Smooth muscle cell (in vitro differentiated cells): ENCODE results near the gene GZMA. TPM values are rescaled to one million over a fixed set of nuclear protein-coding genes. Genes with fewer than 3 reads are reported as not detected.
"Not testable (repeated sequence)": the region's sequence is repeated elsewhere in the genome, so short reads cannot be mapped to it uniquely, and the experiment has no call there.

Experiments used
- DNase-seq: peaks from one replicate; lab custom pipeline; 2025; ENCODE audit not compliant: unreplicated experiment; lab: John Stamatoyannopoulos, UW
- H2AFZ ChIP-seq: fragments of 200-600 bp; sonication (generic); 2 replicates; pipeline ENCODE4 v1.6.0; 2016; ENCODE audit warnings: antibody characterized with exemption, low read depth, mild to moderate bottlenecking
- H3F3A ChIP-seq: fragments of 200-600 bp; sonication (generic); 2 replicates; pipeline ENCODE4 v1.6.0; 2017; ENCODE audit warnings: antibody characterized with exemption, low read depth
- H3K27ac ChIP-seq: fragments of 200-600 bp; sonication (generic); 2 replicates; pipeline ENCODE4 v1.5.1; 2016; ENCODE audit warnings: low read depth, mild to moderate bottlenecking
- H3K27me3 ChIP-seq: fragments of 200-600 bp; sonication (generic); 2 replicates; pipeline ENCODE4 v1.6.1; 2016; ENCODE audit warnings: low read depth, mild to moderate bottlenecking
- H3K36me3 ChIP-seq: fragments of 200-600 bp; sonication (generic); 2 replicates; pipeline ENCODE4 v1.5.1; 2016; ENCODE audit warnings: low read depth
- H3K4me1 ChIP-seq: fragments of 200-600 bp; sonication (generic); 2 replicates; pipeline ENCODE4 v1.5.1; 2016; ENCODE audit warnings: low read depth
- H3K4me2 ChIP-seq: fragments of 200-600 bp; sonication (generic); 2 replicates; pipeline ENCODE4 v1.6.0; 2016; ENCODE audit warnings: mild to moderate bottlenecking
- H3K4me3 ChIP-seq: fragments of 200-600 bp; sonication (generic); 2 replicates; pipeline ENCODE4 v1.5.1; 2016; ENCODE audit warnings: mild to moderate bottlenecking
- H3K79me2 ChIP-seq: fragments of 200-600 bp; sonication (generic); 2 replicates; pipeline ENCODE4 v1.6.0; 2016; ENCODE audit warnings: low read depth, mild to moderate bottlenecking
- H3K9ac ChIP-seq: fragments of 200-600 bp; sonication (generic); 2 replicates; pipeline ENCODE4 v1.6.0; 2016; ENCODE audit warnings: low read depth
- H3K9me3 ChIP-seq: fragments of 200-600 bp; sonication (generic); replicated peaks from 2 replicates; pipeline ENCODE4 v1.5.1; 2016; ENCODE audit warnings: low read depth
- H4K20me1 ChIP-seq: fragments of 200-600 bp; sonication (generic); 2 replicates; pipeline ENCODE4 v1.6.0; 2016; ENCODE audit warnings: low read depth
- WGBS: methylation state at CpG from one replicate; pipeline ENCODE4 v1.1.7; 2016; ENCODE audit warnings: low lambda C conversion rate; 5-methylcytosine and 5-hydroxymethylcytosine counted together
- polyA plus RNA-seq: library from polyadenylated mRNA; unstranded; fragments of >200 nt; fragmentation: Nextera tagmentation; extraction: Ambion mirVana; gene quantifications from 2 replicates; pipeline ENCODE4 v1.2.1, GENCODE V29; 2016
- total RNA-seq: library from RNA; depleted of rRNA; stranded (reverse); fragments of >200 nt; gene quantifications from 2 replicates; pipeline ENCODE4 v1.2.3, GENCODE V29; 2014
- TF ChIP-seq, protein P1 (sequence below): fragments of 200-600 bp; sonication (generic); IDR thresholded peaks from 2 replicates; pipeline ENCODE4 v1.5.1; 2017; ENCODE audit warnings: borderline replicate concordance, mild to moderate bottlenecking, antibody characterized with exemption; ENCODE audit not compliant: insufficient read depth, poor library complexity, severe bottlenecking

The GZMA gene
- total and polyA plus RNA-seq, 2 experiments from 2014 or later = 0.42 TPM; not detected in 1

DNA sequence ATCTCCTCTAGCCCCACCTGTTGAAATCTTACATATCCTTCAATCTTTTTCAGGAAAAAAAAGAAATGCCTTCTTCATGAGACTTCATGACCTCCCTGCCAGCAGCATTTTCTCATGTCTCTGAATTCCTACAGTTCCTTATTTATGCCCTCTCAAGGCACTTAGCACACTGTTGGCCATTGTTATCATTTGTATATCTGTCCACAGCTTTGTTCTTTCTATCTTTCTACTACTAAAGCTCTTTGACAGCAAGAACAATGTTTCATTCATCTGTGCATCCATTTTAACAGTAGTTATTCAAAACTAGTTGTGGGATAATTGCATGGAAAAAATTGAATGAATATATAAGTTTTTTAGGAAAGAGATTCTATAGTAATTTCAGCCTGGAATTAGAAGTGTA lies 20.9 kb upstream of the GZMA start:
- no peaks in the 10 kb centered on the region for H4K20me1 ChIP-seq
- no peaks in the 10 kb centered on the region for H3K9me3 ChIP-seq
- no peak overlapping the region for H3K4me3 ChIP-seq
- no peak overlapping the region for H3K9ac ChIP-seq
- H3K27me3 ChIP-seq = no peaks in the 10 kb centered on the region
- H3K27ac ChIP-seq = no peak overlapping the region
- no peaks in the 10 kb centered on the region for H3K36me3 ChIP-seq
- no peaks in the 10 kb centered on the region for H3K79me2 ChIP-seq
- no peaks in the 10 kb centered on the region for H3K4me1 ChIP-seq
- no peak for DNase-seq
- H3K4me2 ChIP-seq = no peak overlapping the region
- TF ChIP-seq, protein P1, sequence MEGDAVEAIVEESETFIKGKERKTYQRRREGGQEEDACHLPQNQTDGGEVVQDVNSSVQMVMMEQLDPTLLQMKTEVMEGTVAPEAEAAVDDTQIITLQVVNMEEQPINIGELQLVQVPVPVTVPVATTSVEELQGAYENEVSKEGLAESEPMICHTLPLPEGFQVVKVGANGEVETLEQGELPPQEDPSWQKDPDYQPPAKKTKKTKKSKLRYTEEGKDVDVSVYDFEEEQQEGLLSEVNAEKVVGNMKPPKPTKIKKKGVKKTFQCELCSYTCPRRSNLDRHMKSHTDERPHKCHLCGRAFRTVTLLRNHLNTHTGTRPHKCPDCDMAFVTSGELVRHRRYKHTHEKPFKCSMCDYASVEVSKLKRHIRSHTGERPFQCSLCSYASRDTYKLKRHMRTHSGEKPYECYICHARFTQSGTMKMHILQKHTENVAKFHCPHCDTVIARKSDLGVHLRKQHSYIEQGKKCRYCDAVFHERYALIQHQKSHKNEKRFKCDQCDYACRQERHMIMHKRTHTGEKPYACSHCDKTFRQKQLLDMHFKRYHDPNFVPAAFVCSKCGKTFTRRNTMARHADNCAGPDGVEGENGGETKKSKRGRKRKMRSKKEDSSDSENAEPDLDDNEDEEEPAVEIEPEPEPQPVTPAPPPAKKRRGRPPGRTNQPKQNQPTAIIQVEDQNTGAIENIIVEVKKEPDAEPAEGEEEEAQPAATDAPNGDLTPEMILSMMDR = no peak
- H2AFZ ChIP-seq = no peak overlapping the region
- no peaks in the 10 kb centered on the region for H3F3A ChIP-seq

GRCh38 chr5:55089301-55089700 lies 13.1 kb upstream of the GZMA start:
- not testable (repeated sequence) for H2AFZ ChIP-seq, H3K9me3 ChIP-seq, H3K79me2 ChIP-seq, H3K9ac ChIP-seq, H3K4me3 ChIP-seq, H4K20me1 ChIP-seq, H3K36me3 ChIP-seq, DNase-seq, H3F3A ChIP-seq, H3K27ac ChIP-seq, H3K27me3 ChIP-seq, H3K4me2 ChIP-seq, H3K4me1 ChIP-seq
- WGBS = 80% methylated on average over 2 of the region's 2 CpGs

DNA sequence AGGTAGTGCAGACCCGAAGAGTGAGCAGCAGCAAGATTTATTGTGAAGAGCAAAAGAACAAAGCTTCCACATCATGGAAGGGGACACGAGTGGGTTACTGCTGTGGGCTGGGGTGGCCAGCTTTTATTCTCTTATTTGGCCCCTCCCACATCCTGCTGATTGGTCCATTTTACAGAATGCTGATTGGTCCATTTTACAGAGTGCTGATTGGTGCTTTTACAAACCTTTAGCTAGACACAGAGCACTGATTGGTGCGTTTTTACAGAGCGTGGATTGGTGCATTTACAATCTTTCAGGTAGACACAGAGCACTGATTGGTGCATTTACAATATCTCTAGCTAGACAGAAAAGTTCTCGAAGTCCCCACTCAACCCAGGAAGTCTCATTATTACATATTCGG lies 11.4 kb upstream of the GZMA start:
- not testable (repeated sequence) for H3K79me2 ChIP-seq, H3K4me2 ChIP-seq, H2AFZ ChIP-seq, H3K27me3 ChIP-seq, DNase-seq, H3F3A ChIP-seq, H3K27ac ChIP-seq, H3K9ac ChIP-seq, H3K4me1 ChIP-seq, H3K9me3 ChIP-seq, H3K4me3 ChIP-seq, H3K36me3 ChIP-seq, H4K20me1 ChIP-seq
- WGBS = 80% methylated on average over 6 of the region's 6 CpGs

- Histone ChIP-seq H3K4me1 (no peaks in the 10 kb centered on the region), H3K9ac (no peak overlapping the region)
Measured at GRCh38 chr5:55096182-55096581, 6.3 kb upstream of the GZMA start.

More at GRCh38 chr5:55096182-55096581, 6.3 kb upstream of the GZMA start:
- TF ChIP-seq, protein P1 = no peak
- Histone ChIP-seq H3K4me3 (no peak overlapping the region), H3F3A (no peaks in the 10 kb centered on the region), H3K79me2 (no peaks in the 10 kb centered on the region), H3K36me3 (no peaks in the 10 kb centered on the region), H3K9me3 (no peaks in the 10 kb centered on the region), H3K27me3 (no peaks in the 10 kb centered on the region), H3K4me2 (no peak overlapping the region), H3K27ac (no peak overlapping the region), H4K20me1 (no peaks in the 10 kb centered on the region), H2AFZ (no peak overlapping the region)
- no peak for DNase-seq
- 65% methylated on average over 3 of the region's 3 CpGs for WGBS
